Measurements from ENCODE around the gene ZFR2.

ZFR2 gene

GRCh38 chr19:3790941-3791340, 77.9 kb downstream of the ZFR2 start:
- TF ChIP-seq, protein P1, sequence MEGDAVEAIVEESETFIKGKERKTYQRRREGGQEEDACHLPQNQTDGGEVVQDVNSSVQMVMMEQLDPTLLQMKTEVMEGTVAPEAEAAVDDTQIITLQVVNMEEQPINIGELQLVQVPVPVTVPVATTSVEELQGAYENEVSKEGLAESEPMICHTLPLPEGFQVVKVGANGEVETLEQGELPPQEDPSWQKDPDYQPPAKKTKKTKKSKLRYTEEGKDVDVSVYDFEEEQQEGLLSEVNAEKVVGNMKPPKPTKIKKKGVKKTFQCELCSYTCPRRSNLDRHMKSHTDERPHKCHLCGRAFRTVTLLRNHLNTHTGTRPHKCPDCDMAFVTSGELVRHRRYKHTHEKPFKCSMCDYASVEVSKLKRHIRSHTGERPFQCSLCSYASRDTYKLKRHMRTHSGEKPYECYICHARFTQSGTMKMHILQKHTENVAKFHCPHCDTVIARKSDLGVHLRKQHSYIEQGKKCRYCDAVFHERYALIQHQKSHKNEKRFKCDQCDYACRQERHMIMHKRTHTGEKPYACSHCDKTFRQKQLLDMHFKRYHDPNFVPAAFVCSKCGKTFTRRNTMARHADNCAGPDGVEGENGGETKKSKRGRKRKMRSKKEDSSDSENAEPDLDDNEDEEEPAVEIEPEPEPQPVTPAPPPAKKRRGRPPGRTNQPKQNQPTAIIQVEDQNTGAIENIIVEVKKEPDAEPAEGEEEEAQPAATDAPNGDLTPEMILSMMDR (IDR thresholded peaks at IDR 0.05; ENCODE audit: borderline replicate concordance, insufficient read depth, low read depth, low read length): no peak
- H3K4me3 ChIP-seq (ENCODE audit: low read depth, low read length): no peak overlapping the region

DNA sequence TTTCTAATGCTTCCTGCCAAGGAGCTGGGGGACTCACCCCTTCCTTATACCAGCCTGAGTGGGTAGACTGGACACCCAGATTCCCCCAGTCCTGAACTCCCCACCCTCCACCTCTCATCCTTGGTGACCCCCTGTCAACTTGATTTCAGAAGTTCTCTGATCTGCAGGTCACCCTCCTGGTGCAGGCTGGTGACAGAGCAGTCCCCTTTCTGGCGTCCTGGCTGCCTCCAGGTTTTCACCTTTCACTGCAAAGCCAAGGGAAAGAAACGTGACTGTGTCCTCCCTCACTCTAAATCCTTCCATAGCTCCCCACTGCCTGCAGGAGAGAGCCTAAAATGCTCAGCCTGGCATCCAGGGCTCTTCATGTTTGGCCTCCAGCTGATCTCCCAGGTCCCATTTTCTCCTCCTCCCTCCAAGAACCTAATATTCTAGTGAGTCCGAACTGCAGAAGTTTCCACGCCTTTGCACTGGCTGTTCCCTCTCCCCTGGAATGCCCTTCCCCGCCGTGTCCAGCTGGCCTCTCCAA, 78.6 kb downstream of the ZFR2 start:
- no peak overlapping the region for H3K4me3 ChIP-seq (ENCODE audit: low read depth, low read length)
- TF ChIP-seq, protein P1 (IDR thresholded peaks at IDR 0.05; ENCODE audit: borderline replicate concordance, insufficient read depth, low read depth, low read length): no peak

GRCh38 chr19:3788996-3789778, 79.7 kb downstream of the ZFR2 start:
- no peak overlapping the region for H3K4me3 ChIP-seq (ENCODE audit: low read depth, low read length)
- TF ChIP-seq, protein P1 (IDR thresholded peaks at IDR 0.05; ENCODE audit: borderline replicate concordance, insufficient read depth, low read depth, low read length): no peak

DNA sequence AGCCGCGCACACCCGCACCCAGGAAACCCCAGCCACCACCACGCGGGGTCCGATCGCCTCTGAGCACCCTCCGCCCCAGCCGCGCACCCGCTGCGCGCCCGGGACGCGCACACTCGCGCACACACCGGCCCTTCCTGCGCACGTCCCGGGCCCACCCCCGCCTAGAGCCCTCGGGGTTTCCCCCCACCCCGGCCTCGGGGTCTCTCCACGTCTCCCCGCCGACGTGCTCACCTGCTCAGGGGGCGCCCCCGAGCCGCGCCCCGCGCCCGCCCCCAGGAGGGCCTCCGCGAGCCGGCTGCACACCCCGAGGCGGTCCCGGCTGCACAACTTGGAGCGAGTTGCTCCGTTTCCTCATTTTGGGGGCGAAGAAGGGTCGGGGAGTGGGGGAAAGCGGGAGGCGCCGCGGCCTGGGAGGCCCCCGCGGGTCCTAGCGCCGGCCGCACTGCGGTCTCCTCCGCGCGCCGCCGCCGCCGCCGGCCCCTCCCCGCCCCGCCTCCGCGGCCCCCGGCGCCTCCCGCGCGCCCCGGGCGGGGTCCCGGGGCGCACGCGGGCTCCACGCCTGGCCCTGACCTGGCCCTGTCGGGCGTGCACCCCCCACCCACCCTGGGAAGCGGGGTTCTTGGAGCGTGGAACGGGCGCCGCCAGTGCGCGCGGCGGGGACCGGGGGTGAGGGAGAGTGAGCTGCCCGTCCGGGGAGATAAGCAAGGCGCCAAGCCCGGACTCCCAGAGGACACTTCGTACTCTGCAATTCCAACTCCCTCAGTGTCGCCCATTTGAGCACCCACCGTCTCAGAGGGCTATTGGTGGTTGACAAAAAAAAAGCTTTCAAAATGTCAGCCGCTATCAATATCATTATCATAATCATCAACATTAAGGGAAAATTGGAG, 82.7 kb downstream of the ZFR2 start, which contains the start of gene MATK:
Gene MATK, minus strand, starts transcription at position 444 of the 887 bp plus-strand sequence. CDS start 1,246 bp downstream, outside the sequence.
- H3K4me3 ChIP-seq (ENCODE audit: low read depth, low read length): peak within 1 kb of the TSS; percentile 23
- TF ChIP-seq, protein P1 (IDR thresholded peaks at IDR 0.05; ENCODE audit: borderline replicate concordance, insufficient read depth, low read depth, low read length): no peak

- TF ChIP-seq, protein P1 (IDR thresholded peaks at IDR 0.05; ENCODE audit: borderline replicate concordance, insufficient read depth, low read depth, low read length): no peak
- peak overlapping the region; percentile 23 for H3K4me3 ChIP-seq (ENCODE audit: low read depth, low read length)
These were observed 83.3 kb downstream of the ZFR2 start for GRCh38 chr19:3785451-3785937.

GRCh38 chr19:3784607-3785450, 84.0 kb downstream of the ZFR2 start:
- TF ChIP-seq, protein P1 (IDR thresholded peaks at IDR 0.05; ENCODE audit: borderline replicate concordance, insufficient read depth, low read depth, low read length): no peak
- no peak overlapping the region for H3K4me3 ChIP-seq (ENCODE audit: low read depth, low read length)
